Astrocyte (in vitro differentiated cells and primary cell): ENCODE results near the gene CDC37.

Source experiments
- EZH2 ChIP-seq: IDR thresholded peaks from 2 replicates; pipeline ENCODE4 v1.6.1; 2012; ENCODE audit warnings: mild to moderate bottlenecking, low read length, inconsistent platforms; ENCODE audit not compliant: insufficient read depth
- TF ChIP-seq, protein P1 (sequence below): IDR thresholded peaks from 2 replicates; pipeline ENCODE4 v1.5.1; 2011; ENCODE audit warnings: low read depth, mild to moderate bottlenecking, inconsistent platforms, low read length, moderate library complexity; ENCODE audit not compliant: insufficient read depth

DNA sequence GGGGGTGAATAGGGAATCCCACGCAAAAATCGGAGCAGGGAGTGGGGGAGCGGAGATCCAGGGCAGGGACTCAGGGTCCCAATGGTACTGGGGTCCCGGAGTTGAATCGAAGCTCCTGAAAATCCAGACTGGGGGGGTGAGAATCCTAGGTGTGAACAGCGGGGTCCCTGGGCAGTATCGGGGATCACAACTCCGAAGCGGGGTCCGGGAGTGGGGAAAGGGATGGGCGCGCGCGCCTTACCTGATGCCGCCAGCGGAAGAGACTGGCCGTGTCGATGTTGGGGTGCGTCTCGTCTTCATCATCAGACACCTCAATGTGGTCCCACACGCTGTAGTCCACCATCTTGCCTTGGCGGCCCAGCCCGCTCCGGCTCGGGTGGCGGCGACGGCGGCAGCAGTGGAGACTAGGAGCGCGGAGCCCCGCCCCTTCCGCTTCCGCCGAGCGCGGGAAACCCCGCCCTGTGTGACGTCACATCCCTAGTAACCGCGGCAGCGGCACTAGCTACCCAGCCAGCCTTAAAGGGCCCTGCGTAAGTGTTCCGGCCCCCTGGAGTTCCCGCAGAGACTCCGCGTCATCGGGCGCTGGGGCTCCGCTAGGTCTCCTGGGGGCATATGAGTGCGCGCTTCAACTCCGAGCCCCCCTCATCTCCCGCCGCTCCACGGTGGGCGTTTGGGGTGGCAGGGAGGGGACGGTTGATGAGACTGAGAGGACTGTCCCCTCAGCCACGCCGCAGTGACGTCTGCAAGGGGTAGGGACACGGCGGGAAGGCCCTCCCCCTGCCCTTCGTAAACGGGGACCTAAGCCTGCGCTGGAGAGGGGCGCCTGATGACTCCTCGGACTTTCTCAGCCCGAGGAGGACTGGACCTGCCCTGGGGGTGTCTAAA lies at the start of gene CDC37:
- TF ChIP-seq, protein P1, sequence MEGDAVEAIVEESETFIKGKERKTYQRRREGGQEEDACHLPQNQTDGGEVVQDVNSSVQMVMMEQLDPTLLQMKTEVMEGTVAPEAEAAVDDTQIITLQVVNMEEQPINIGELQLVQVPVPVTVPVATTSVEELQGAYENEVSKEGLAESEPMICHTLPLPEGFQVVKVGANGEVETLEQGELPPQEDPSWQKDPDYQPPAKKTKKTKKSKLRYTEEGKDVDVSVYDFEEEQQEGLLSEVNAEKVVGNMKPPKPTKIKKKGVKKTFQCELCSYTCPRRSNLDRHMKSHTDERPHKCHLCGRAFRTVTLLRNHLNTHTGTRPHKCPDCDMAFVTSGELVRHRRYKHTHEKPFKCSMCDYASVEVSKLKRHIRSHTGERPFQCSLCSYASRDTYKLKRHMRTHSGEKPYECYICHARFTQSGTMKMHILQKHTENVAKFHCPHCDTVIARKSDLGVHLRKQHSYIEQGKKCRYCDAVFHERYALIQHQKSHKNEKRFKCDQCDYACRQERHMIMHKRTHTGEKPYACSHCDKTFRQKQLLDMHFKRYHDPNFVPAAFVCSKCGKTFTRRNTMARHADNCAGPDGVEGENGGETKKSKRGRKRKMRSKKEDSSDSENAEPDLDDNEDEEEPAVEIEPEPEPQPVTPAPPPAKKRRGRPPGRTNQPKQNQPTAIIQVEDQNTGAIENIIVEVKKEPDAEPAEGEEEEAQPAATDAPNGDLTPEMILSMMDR: no peak
- no peak for TF ChIP-seq EZH2
